ENCODE results near the gene CCDC184. TPM values are rescaled to one million over a fixed set of nuclear protein-coding genes. Genes with fewer than 3 reads are reported as not detected.

The CCDC184 gene
- polyA plus RNA-seq, 2 of the 4 experiments (the other 2 are of a cell fraction), result 1.5 to 2.7 TPM

- FAIRE-seq (no peak), DNase-seq (ENCODE audit: low read depth in 1 of 2, low spot score in 1 of 2) (no peak), ATAC-seq (no peak)
- ChIA-PET CTCF (interaction anchor here (0.8 to 5.8 kb wide), 6 partner anchors 10 to 419 kb away, joined by 3 to 63 read pairs (median 9); partner anchors contain the start of gene CCDC184), POLR2A (interaction anchor here (0.8 to 2.6 kb wide), 4 partner anchors 16 to 593 kb away, joined by 3 to 10 read pairs (median 4); partner anchors contain the start of genes ASB8 and TMEM106C)
- H3K27ac ChIP-seq, result peak overlapping the region; percentile 86 to 93
- TF ChIP-seq SMC3 (IDR thresholded peaks at IDR 0.05) (no peak), SREBF2 (IDR thresholded peaks at IDR 0.05) (no peak), RAD21 (conservative IDR thresholded peaks at IDR 0.05 in 1 of 2, IDR thresholded peaks at IDR 0.05 in 1 of 2) (no peak), CBX2 (IDR thresholded peaks at IDR 0.05; ENCODE audit: borderline replicate concordance, low read depth) (no peak), FOSL2 (IDR thresholded peaks at IDR 0.05) (no peak), FOSL2 (CRISPR knock-in tag; IDR thresholded peaks at IDR 0.05) (no peak), MAZ (IDR thresholded peaks at IDR 0.05; ENCODE audit: borderline replicate concordance, low read depth, low read length) (no peak), ATOH8 (CRISPR knock-in tag; IDR thresholded peaks at IDR 0.05; ENCODE audit: low read depth) (no peak), CHD4 (IDR thresholded peaks at IDR 0.05; ENCODE audit: borderline replicate concordance) (no peak), ZSCAN20 (CRISPR knock-in tag; IDR thresholded peaks at IDR 0.05) (no peak), GATA3 (IDR thresholded peaks at IDR 0.05; ENCODE audit: borderline replicate concordance) (no peak), HOXB13 (CRISPR knock-in tag; IDR thresholded peaks at IDR 0.05; ENCODE audit: low read depth) (no peak), RNF2 (IDR thresholded peaks at IDR 0.05; ENCODE audit: borderline replicate concordance, low read depth) (no peak), ESRRA (IDR thresholded peaks at IDR 0.05; ENCODE audit: borderline replicate concordance, low read length) (no peak), ZFP36 (IDR thresholded peaks at IDR 0.05; ENCODE audit: borderline replicate concordance, partially characterized antibody) (no peak), TP53 (CRISPR knock-in tag; IDR thresholded peaks at IDR 0.05) (no peak), USF2 (IDR thresholded peaks at IDR 0.05) (no peak), KDM1A (IDR thresholded peaks at IDR 0.05; ENCODE audit: low read depth) (no peak)
- TF ChIP-seq, protein P1, sequence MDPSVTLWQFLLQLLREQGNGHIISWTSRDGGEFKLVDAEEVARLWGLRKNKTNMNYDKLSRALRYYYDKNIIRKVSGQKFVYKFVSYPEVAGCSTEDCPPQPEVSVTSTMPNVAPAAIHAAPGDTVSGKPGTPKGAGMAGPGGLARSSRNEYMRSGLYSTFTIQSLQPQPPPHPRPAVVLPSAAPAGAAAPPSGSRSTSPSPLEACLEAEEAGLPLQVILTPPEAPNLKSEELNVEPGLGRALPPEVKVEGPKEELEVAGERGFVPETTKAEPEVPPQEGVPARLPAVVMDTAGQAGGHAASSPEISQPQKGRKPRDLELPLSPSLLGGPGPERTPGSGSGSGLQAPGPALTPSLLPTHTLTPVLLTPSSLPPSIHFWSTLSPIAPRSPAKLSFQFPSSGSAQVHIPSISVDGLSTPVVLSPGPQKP (IDR thresholded peaks at IDR 0.05; ENCODE audit: low read depth, low read length), result no peak
- TF ChIP-seq, protein P2, sequence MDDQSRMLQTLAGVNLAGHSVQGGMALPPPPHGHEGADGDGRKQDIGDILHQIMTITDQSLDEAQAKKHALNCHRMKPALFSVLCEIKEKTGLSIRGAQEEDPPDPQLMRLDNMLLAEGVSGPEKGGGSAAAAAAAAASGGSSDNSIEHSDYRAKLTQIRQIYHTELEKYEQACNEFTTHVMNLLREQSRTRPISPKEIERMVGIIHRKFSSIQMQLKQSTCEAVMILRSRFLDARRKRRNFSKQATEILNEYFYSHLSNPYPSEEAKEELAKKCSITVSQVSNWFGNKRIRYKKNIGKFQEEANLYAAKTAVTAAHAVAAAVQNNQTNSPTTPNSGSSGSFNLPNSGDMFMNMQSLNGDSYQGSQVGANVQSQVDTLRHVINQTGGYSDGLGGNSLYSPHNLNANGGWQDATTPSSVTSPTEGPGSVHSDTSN (IDR thresholded peaks at IDR 0.05), result no peak
- peak overlapping the region; percentile 87 for H3K4me2 ChIP-seq
- H3K9me3 ChIP-seq, result peaks cover 4% of the 10 kb centered on the region; the same call in 2 of the 3 replicates
- 87% methylated on average over 10 of the region's 10 CpGs for WGBS (ENCODE audit: missing lambda C conversion rate)
- H3K4me3 ChIP-seq, result peak overlapping the region; percentile 66
- H3K4me1 ChIP-seq, result peaks cover 43% of the 10 kb centered on the region
Measured at GRCh38 chr12:48198985-48199384, 15.5 kb downstream of the CCDC184 start.

- DNase-seq (ENCODE audit: low read depth in 1 of 2, low spot score in 1 of 2), result peak in 1 of 2 experiments; percentile 72
- peak overlapping the region; percentile 87 for H3K4me2 ChIP-seq
- POLR2A ChIA-PET, result no interaction called here
Measured at GRCh38 chr12:48199774-48200221, 16.4 kb downstream of the CCDC184 start.

More at GRCh38 chr12:48199774-48200221, 16.4 kb downstream of the CCDC184 start:
- Histone ChIP-seq H3K4me1 (peaks cover 41% of the 10 kb centered on the region), H3K9me3 (peaks cover 4% of the 10 kb centered on the region; the same call in 2 of the 3 replicates), H3K27ac (peak overlapping the region in 1 of 2 experiments; percentile 93; a peak in 4 of 6 replicates), H3K4me3 (no peak overlapping the region)
- TF ChIP-seq TFCP2L1 (CRISPR knock-in tag; IDR thresholded peaks at IDR 0.05), result no peak
- TF ChIP-seq MAZ (IDR thresholded peaks at IDR 0.05; ENCODE audit: borderline replicate concordance, low read depth, low read length), result no peak
- TF ChIP-seq, protein P3, sequence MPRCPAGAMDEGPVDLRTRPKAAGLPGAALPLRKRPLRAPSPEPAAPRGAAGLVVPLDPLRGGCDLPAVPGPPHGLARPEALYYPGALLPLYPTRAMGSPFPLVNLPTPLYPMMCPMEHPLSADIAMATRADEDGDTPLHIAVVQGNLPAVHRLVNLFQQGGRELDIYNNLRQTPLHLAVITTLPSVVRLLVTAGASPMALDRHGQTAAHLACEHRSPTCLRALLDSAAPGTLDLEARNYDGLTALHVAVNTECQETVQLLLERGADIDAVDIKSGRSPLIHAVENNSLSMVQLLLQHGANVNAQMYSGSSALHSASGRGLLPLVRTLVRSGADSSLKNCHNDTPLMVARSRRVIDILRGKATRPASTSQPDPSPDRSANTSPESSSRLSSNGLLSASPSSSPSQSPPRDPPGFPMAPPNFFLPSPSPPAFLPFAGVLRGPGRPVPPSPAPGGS (IDR thresholded peaks at IDR 0.05), result no peak
- TF ChIP-seq USF2 (IDR thresholded peaks at IDR 0.05), result no peak
- no peak for TF ChIP-seq TP53 (CRISPR knock-in tag; IDR thresholded peaks at IDR 0.05)
- TF ChIP-seq CEBPB (IDR thresholded peaks at IDR 0.05), result peak; percentile 59 to 66
- TF ChIP-seq BHLHE40 (IDR thresholded peaks at IDR 0.05; ENCODE audit: low read depth, low read length), result no peak
- no peak for TF ChIP-seq EHF (CRISPR knock-in tag; IDR thresholded peaks at IDR 0.05)
- TF ChIP-seq ESRRA (IDR thresholded peaks at IDR 0.05; ENCODE audit: borderline replicate concordance, low read length), result no peak
- 0 out of 5 replicates have a peak, but pooled peaks of 1 of the 2 experiments have one; percentile 25 for TF ChIP-seq JUN (IDR thresholded peaks at IDR 0.05)
- TF ChIP-seq GATA3 (IDR thresholded peaks at IDR 0.05; ENCODE audit: borderline replicate concordance), result no peak
- no peak for TF ChIP-seq ZC3H11A (IDR thresholded peaks at IDR 0.05)
- 0 out of 5 replicates have a peak, but pooled peaks of 1 of the 2 experiments have one; percentile 10 for TF ChIP-seq EP300 (IDR thresholded peaks at IDR 0.05)
- TF ChIP-seq FOSL2 (IDR thresholded peaks at IDR 0.05), result no peak
- 0 out of 2 replicates have a peak, but pooled peaks have one; percentile 28 for TF ChIP-seq FOSL2 (CRISPR knock-in tag; IDR thresholded peaks at IDR 0.05)
- TF ChIP-seq FOSB (CRISPR knock-in tag; IDR thresholded peaks at IDR 0.05), result no peak
- no peak for ATAC-seq
- WGBS (ENCODE audit: missing lambda C conversion rate), result 45% methylated on average over 3 of the region's 3 CpGs
- CTCF ChIA-PET, result interaction anchor here (0.8 to 5.8 kb wide), 7 partner anchors 10 to 418 kb away, joined by 3 to 63 read pairs (median 4); partner anchors contain the start of gene CCDC184
- FAIRE-seq, result no peak
